ENCODE results near the gene DDX39A.

DNA sequence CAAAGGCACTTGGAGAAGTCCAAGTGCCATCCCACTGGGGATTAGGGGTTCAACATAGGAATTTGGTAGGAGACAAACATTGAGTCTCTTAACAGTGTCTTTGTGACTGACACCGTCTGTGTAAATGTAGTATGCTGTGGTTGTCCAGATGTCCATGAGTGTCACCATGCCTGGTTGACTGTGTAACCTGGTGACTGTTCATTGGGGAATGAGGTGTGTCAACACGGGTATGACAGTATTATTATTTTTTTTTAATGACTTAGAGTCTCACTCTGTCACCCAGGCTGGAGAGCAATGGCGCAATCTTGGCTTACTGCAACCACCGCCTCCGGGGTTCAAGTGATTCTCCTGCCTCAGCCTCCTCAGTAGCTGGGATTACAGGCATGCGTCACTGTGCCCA lies 30.2 kb upstream of the DDX39A start:
- TF ChIP-seq, protein P1, sequence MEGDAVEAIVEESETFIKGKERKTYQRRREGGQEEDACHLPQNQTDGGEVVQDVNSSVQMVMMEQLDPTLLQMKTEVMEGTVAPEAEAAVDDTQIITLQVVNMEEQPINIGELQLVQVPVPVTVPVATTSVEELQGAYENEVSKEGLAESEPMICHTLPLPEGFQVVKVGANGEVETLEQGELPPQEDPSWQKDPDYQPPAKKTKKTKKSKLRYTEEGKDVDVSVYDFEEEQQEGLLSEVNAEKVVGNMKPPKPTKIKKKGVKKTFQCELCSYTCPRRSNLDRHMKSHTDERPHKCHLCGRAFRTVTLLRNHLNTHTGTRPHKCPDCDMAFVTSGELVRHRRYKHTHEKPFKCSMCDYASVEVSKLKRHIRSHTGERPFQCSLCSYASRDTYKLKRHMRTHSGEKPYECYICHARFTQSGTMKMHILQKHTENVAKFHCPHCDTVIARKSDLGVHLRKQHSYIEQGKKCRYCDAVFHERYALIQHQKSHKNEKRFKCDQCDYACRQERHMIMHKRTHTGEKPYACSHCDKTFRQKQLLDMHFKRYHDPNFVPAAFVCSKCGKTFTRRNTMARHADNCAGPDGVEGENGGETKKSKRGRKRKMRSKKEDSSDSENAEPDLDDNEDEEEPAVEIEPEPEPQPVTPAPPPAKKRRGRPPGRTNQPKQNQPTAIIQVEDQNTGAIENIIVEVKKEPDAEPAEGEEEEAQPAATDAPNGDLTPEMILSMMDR (IDR thresholded peaks at IDR 0.05): no peak
- no peak for TF ChIP-seq POLR2A (IDR thresholded peaks at IDR 0.05)

Measured in esophagus squamous epithelium (tissue), 4 donors.